ENCODE data around the gene STRBP.

DNA sequence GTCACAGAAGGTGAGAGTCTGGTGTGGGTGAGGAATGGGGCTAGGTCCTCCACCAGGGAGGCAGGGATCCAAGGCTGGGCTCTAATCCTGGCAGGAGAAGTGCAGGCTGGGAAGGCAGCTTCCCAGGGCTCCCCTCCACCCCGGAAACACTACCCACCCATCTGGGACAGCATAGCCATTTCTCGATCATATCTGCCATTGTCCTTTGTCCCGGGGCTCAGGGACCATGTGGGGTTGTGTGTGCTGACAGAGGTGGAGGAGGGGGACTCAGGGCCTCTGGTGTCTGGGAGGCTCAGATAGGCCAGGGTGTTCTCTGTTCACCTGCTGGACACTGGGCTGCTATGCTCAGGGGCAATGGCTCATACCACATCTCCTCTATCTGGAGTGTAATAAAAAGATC is 32.2 kb upstream of the STRBP start:
- TF ChIP-seq, protein P1, sequence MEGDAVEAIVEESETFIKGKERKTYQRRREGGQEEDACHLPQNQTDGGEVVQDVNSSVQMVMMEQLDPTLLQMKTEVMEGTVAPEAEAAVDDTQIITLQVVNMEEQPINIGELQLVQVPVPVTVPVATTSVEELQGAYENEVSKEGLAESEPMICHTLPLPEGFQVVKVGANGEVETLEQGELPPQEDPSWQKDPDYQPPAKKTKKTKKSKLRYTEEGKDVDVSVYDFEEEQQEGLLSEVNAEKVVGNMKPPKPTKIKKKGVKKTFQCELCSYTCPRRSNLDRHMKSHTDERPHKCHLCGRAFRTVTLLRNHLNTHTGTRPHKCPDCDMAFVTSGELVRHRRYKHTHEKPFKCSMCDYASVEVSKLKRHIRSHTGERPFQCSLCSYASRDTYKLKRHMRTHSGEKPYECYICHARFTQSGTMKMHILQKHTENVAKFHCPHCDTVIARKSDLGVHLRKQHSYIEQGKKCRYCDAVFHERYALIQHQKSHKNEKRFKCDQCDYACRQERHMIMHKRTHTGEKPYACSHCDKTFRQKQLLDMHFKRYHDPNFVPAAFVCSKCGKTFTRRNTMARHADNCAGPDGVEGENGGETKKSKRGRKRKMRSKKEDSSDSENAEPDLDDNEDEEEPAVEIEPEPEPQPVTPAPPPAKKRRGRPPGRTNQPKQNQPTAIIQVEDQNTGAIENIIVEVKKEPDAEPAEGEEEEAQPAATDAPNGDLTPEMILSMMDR (conservative IDR thresholded peaks at IDR 0.05) = no peak
- TF ChIP-seq EZH2 (IDR thresholded peaks at IDR 0.05; ENCODE audit: low read depth) = no peak

Data from PC-9 (cell line).